ENCODE results near the gene HLCS.

The HLCS gene

GRCh38 chr21:36713746-36714145 lies 252.7 kb downstream of the HLCS start:
- no peak for DNase-seq

- no peak for DNase-seq
Observed at GRCh38 chr21:36710729-36711048, 255.8 kb downstream of the HLCS start.

DNA sequence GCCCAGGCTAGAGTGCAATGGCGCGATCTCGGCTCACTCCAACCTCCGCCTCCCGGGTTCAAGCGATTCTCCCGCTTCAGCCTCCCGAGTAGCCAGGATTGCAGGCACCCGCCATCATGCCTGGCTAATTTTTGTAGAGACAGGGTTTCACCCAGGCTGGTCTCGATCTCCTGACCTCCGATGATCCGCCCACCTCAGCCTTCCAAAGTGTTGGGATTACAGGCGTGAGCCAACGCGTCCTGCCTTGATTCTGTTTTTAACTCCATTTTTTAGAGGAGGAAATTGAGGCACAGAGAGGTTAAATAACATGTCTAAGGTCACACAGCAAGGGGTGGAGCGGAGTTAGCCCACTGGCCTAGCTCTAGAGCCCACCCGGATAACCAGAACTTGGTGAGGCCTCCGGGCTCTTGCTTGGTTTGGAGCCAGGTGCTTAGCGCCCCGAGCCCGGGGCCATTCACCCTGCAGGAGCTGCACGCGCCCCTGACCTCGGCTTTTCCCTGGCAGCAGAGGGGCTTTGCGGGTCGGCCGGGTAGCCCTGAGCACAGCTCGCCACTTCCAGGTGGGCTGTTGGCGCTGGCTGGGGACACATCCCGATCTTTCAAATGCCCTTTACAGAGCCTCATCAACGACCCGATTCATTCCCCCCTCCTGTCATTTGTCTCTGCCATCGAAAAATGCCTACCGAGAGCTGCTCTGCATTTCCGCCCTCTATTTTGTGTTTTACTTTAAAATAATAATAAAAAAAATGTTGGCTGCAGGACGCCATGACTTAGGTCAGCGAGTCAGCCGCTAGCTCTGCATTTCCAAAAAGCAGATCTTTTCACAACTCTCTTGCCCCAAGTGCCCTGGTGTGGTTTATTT lies 256.4 kb downstream of the HLCS start:
- no peak for DNase-seq

DNA sequence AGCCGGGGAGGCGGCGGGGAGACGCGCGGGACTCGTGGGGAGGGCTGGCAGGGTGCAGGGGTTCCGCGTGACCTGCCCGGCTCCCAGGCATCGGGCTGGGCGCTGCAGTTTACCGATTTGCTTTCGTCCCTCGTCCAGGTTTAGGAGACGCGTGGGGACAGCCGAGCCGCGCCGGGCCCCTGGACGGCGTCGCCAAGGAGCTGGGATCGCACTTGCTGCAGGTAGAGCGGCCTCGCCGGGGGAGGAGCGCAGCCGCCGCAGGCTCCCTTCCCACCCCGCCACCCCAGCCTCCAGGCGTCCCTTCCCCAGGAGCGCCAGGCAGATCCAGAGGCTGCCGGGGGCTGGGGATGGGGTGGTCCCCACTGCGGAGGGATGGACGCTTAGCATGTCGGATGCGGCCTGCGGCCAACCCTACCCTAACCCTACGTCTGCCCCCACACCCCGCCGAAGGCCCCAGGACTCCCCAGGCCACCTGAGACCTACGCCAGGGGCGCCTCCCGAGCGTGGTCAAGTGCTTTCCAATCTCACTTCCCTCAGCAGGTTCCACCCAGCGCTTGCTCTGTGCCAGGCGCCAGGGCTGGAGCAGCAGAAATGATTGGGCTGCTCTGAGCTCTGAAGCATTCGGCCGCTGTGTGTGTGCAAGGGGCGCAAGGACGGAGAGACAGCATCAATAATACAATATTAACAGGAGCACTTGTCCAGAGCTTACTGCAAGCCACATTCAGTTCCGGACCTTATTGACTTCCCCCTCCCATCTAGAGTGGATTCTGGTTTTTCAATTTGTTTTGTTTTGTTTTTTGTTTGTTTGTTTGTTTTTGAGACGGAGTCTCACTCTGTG lies 257.2 kb downstream of the HLCS start:
- DNase-seq = no peak

DNA sequence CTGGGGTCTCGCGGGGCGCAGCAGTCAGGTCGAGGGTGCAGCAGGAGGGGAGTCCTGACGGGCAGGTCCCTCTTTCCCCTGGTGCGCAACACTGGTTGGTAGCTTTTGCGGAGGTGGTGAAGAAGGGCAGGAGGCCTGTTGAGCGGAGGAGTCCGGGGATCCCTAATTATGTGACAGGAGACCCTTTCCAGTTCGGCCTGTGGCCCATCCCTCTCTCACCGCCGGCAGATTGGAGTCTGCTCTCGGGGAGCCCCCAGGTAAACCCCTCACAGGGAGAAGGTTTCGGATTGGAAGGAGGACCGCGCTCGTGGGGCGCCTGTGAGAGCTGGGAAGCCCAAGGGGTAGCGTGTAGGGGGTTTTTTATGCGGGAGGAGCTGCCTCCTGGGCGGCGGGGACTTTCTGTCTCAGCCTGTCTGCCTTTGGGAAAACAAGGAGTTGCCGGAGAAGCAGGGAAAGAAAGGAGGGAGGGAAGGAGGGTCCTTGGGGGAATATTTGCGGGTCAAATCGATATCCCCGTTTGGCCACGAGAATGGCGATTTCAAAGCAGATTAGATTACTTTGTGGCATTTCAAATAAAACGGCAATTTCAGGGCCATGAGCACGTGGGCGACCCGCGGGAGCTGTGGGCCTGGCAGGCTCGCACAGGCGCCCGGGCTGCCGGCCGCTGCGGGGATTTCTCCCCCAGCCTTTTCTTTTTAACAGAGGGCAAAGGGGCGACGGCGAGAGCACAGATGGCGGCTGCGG lies 258.0 kb downstream of the HLCS start:
- no peak for DNase-seq

GRCh38 chr21:36707763-36708285 lies 258.6 kb downstream of the HLCS start:
- DNase-seq = no peak

GRCh38 chr21:36706951-36707762 lies 259.3 kb downstream of the HLCS start:
- no peak for DNase-seq

DNA sequence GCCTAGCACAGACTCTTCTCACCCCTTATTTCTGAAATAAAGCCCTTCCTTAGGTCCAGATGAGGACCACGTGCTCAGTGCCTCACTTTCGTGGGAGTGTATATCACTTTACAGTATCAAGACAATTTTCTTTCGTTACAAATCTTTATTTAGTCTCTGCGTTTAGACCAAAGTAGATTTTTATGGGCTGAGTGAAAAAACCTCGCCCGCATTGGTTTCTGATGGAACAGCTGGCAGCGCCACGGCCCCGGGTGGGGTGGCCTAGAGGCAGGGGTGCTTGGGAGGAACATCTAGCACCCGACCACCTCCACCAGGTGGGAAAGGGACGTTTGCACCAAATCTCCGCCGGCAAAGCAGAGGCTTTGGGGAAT lies 260.0 kb downstream of the HLCS start:
- DNase-seq = no peak

DNA sequence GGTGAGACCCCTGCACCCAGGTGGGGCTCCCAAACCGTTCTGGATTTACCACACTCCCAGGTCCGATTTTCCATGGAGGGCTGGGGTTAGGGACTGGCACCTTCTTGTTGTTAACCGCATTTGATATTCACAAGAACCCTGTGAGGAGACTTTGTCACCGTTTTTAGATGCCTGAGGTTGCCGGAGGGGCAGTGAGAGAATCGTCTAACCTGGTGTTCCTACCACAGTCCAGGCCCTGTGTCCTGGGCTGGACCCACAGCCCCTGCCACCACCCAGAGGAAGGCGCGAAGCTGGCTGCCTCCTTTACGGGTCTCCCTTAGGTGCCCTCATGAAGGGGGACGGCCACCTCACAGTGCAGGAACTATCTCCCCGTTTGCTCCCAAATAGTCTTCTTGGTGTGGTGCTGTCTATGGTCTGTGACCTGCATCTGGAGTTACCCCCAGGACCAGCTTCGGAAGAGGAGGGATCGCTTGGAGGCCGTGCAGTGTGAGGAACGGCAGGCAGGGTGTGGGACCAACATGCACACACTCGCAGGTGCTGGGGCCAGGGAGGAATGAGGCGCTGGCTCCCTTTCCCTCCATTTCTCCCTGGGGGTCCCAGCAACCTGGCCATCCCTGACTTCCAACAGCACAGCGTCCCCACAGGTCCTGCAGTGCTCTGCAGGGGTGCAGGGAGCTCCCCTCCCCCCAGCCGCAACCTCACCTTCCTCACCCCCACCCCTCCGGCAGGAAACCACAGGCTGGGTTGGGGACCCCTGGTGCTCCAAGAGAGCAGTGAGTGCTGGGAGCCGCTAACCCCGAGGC lies 260.6 kb downstream of the HLCS start:
- DNase-seq = no peak

DNA sequence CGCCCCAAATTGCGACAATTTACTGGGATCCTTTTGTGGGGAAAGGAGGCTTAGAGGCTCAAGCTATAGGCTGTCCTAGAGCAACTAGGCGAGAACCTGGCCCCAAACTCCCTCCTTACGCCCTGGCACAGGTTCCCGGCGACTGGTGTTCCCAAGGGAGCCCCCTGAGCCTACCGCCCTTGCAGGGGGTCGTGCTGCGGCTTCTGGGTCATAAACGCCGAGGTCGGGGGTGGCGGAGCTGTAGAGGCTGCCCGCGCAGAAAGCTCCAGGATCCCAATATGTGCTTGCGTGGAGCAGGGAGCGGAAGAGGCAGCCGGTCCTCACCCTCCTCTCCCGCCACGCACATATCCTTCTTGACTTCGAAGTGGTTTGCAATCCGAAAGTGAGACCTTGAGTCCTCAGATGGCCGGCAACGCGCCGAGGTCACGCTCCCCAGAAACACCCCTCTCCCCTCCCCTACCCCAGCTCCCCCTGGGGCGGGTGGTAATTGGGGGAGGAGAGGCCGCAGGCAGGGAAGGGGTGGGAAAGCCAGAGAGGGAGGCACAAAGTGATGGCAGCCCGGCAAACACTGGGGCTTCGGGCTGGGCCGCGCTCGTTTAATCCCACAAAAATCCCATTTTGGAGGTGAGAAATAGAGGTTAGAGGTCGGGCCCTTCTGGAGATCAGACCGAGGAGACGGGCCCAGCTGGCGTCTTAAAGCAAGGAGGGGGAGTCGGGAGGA lies 261.4 kb downstream of the HLCS start:
- no peak for DNase-seq

DNA sequence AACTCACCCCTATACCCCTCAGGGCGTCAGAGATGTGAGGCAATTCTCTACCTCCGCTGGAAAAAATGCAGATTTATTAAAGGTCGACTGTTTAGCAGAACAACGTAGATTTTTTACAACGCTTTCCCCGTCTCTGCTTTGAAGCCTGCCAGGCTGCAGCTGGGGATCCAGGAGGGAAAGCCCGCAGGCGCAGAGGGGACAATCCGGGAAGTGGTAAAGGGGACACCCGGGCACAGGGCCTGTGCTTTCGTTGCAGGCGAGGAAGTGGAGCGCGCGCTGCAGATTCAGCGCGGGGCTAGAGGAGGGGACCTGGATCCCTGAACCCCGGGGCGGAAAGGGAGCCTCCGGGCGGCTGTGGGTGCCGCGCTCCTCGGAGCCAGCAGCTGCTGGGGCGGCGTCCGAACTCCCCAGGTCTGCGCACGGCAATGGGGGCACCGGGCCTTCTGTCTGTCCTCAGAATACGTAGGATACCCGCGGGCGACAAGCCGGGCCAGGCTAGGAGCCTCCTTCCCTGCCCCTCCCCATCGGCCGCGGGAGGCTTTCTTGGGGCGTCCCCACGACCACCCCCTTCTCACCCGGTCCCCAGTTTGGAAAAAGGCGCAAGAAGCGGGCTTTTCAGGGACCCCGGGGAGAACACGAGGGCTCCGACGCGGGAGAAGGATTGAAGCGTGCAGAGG lies 262.1 kb downstream of the HLCS start:
- DNase-seq = no peak

DNA sequence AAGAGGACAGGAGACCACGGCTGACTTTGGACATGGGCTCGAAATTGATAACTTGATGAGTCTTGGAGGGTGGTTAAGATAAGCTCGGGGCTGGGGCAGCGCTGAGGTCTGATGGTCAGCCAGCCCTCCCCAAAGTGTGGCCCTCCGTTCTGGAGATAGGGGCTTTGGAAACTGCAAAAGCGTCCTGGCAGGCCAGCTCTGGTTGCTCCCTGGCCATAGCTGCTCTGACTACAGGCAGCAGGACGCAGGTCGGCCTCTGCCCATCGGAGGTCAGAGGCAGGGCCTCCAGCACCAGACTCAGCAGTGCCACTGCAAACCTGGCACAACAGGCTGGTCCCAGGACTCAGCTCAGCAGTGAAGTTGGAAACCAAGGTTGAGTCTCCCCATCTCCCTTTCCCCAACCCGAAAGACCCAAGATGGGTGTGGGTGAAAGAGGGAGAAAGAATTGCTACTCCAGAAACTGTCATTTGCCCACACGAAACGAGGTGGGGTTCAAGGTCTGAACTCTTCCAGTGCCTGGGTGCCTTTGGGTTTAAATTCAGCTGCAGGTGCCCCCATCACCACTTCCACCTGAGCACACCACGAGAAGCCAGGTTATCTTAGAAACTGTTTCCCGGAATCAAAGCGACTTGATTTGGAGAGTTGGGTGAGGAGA lies 262.7 kb downstream of the HLCS start:
- DNase-seq = no peak

- no peak for DNase-seq
Observed at GRCh38 chr21:36703123-36703522, 263.3 kb downstream of the HLCS start.

- DNase-seq = no peak
Observed at GRCh38 chr21:36702622-36702968, 263.9 kb downstream of the HLCS start.

GRCh38 chr21:36701756-36702621 lies 264.5 kb downstream of the HLCS start:
- no peak for DNase-seq

DNA sequence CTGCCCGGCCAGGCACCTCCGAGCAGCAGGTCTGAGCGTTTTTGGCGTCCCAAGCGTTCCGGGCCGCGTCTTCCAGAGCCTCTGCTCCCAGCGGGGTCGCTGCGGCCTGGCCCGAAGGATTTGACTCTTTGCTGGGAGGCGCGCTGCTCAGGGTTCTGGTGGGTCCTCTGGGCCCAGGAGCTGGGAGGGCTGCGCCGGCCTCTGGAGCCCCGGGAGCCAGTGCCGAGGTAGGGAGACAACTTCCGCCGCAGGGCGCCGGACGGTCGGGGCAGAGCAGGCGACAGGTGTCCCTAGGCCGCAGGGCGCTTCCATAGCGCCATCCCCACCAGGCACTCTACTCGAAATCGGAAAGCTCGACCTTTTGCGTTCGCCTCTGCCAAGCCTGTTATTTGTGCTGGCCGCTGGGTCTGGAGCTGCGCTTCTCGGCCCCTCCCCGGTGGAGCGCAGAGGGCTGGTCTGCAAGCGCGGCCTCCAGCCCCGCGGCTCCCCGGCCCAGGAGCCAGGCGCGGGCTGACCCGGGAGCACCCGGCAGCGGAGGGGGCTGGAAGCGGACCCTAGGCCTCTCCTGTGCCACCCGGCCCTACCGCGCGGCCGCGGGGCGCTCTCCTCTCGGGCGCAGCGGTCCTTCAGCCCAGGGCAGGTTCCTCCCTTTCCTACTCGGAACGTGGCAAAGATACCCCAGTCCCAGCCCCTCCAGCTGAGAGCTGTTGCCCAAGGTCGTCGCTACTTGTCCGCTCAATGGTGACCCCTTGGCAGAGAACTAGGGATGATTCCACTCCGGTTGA lies 265.3 kb downstream of the HLCS start:
- DNase-seq = no peak
